Lung (tissue), 12 donors: ENCODE data around the gene ACSM6. TPM values are rescaled to one million over a fixed set of nuclear protein-coding genes. Genes with fewer than 3 reads are reported as not detected.

Experiments
- ATAC-seq: fragments of 200-7000 bp; cut with Tn5 transposase; one replicate; pipeline ENCODE4 v1.9.1; 2020; ENCODE audit warnings: moderate number of reproducible peaks; ENCODE audit not compliant: insufficient read depth, low FRiP score
- DNase-seq, 3 donors: peaks; one replicate each; pipeline ENCODE4 v3.0.0-alpha.2; 2013 to 2017
- H3K27ac ChIP-seq, 2 donors: one replicate each; pipeline ENCODE4 v1.5.1; 2013; ENCODE audit warnings: mild to moderate bottlenecking in 2 of 2, moderate library complexity in 2 of 2, control low read depth in 1 of 2, inconsistent platforms in 1 of 2, low read depth in 1 of 2, low read length in 1 of 2
- H3K27me3 ChIP-seq, 3 donors: one replicate each; pipeline ENCODE4 v1.5.1; 2013; ENCODE audit warnings: low read length in 2 of 3; ENCODE audit not compliant: control insufficient read depth in 3 of 3, insufficient read depth in 3 of 3
- H3K36me3 ChIP-seq, 4 donors: one replicate each; pipeline ENCODE4 v1.5.1; 2013; ENCODE audit warnings: low read length in 4 of 4, mild to moderate bottlenecking in 1 of 4, moderate library complexity in 1 of 4; ENCODE audit not compliant: control insufficient read depth in 4 of 4, insufficient read depth in 4 of 4
- H3K4me1 ChIP-seq, 5 donors: one replicate each; pipeline ENCODE4 v1.5.1; 2013; ENCODE audit warnings: low read length in 5 of 5, mild to moderate bottlenecking in 2 of 5, moderate library complexity in 1 of 5; ENCODE audit not compliant: control insufficient read depth in 5 of 5, insufficient read depth in 5 of 5
- H3K4me3 ChIP-seq: one replicate; pipeline ENCODE4 v1.5.1; 2013; ENCODE audit warnings: mild to moderate bottlenecking, control low read depth, moderate library complexity
- H3K9ac ChIP-seq, 2 donors: one replicate each; pipeline ENCODE4 v1.5.1; 2013; ENCODE audit warnings: low read length in 2 of 2, control low read depth in 1 of 2; ENCODE audit not compliant: insufficient read depth in 1 of 2
- H3K9me3 ChIP-seq, 4 donors: one replicate each; pipeline ENCODE4 v1.5.1; 2013; ENCODE audit warnings: low read length in 3 of 4, mild to moderate bottlenecking in 1 of 4, moderate library complexity in 1 of 4; ENCODE audit not compliant: control insufficient read depth in 4 of 4, insufficient read depth in 3 of 4
- CTCF ChIP-seq: IDR thresholded peaks from 2 replicates; pipeline ENCODE4 v1.5.1; 2012; ENCODE audit warnings: mild to moderate bottlenecking; ENCODE audit errors: control extremely low read depth, extremely low read depth
- WGBS, 2 donors: extraction: QIAGEN DNeasy Blood & Tissue Kit; methylation state at CpG; one replicate each; pipeline ENCODE4 v1.1.7; 2013; 5-methylcytosine and 5-hydroxymethylcytosine counted together
- polyA plus RNA-seq, 2 donors: library from polyadenylated mRNA; stranded (reverse); fragments of 200-250 nt; gene quantifications; one replicate each; pipeline ENCODE4 v1.2.1, GENCODE V29; 2013
- total RNA-seq, 2 donors: library from RNA; depleted of rRNA in 1 of 2; stranded (reverse); fragments of >200 nt in 1 of 2; gene quantifications; one replicate each; pipeline ENCODE4 v1.2.1, GENCODE V29; 2014 to 2021
- donor health status: control.
- donor health status: control.
- donor health status: Bipolar disorder and iron deficiency.
- donor health status: healthy.
- donor health status: DM: yes; HTN: yes; CAD: no.

The ACSM6 gene
- total and polyA plus RNA-seq, 4 donors, result not detected

- no peaks in the 10 kb centered on the region for H3K27me3 ChIP-seq
- WGBS, 2 donors, result 92 to 98% methylated on average over 2 of the region's 2 CpGs
- no peak for TF ChIP-seq CTCF
- no peak for ATAC-seq
- peaks cover 0 to 10% (median 0%) of the 10 kb centered on the region in 5 donors for H3K4me1 ChIP-seq
- no peak overlapping the region for H3K27ac ChIP-seq
- peaks cover 10 to 28% (median 19%) of the 10 kb centered on the region in 4 donors for H3K36me3 ChIP-seq
- DNase-seq, result no peak
- H3K9me3 ChIP-seq, result peaks cover 0 to 8% (median 0%) of the 10 kb centered on the region in 4 donors
- no peak overlapping the region for H3K9ac ChIP-seq
- no peak overlapping the region for H3K4me3 ChIP-seq
These were observed 39.5 kb downstream of the ACSM6 start for GRCh38 chr10:95233377-95234034.

GRCh38 chr10:95234951-95235350, 40.9 kb downstream of the ACSM6 start:
- no peak overlapping the region for H3K27ac ChIP-seq
- peaks cover 0 to 8% (median 0%) of the 10 kb centered on the region in 4 donors for H3K9me3 ChIP-seq
- no peak overlapping the region for H3K4me3 ChIP-seq
- no peak for TF ChIP-seq CTCF
- DNase-seq (no peak), ATAC-seq (no peak)
- WGBS, 2 donors, result 88 to 89% methylated on average over 5 of the region's 5 CpGs
- H3K9ac ChIP-seq, result no peak overlapping the region
- peaks cover 0 to 10% (median 0%) of the 10 kb centered on the region in 5 donors for H3K4me1 ChIP-seq
- H3K27me3 ChIP-seq, result no peaks in the 10 kb centered on the region
- peaks cover 10 to 30% (median 21%) of the 10 kb centered on the region in 4 donors for H3K36me3 ChIP-seq

GRCh38 chr10:95235676-95236067, 41.6 kb downstream of the ACSM6 start:
- peaks cover 0 to 7% (median 0%) of the 10 kb centered on the region in 5 donors for H3K4me1 ChIP-seq
- H3K9ac ChIP-seq, result no peak overlapping the region
- H3K27me3 ChIP-seq, result no peaks in the 10 kb centered on the region
- H3K4me3 ChIP-seq, result no peak overlapping the region
- peaks cover 0 to 6% (median 0%) of the 10 kb centered on the region in 4 donors for H3K9me3 ChIP-seq
- DNase-seq (no peak), ATAC-seq (no peak)
- no peak overlapping the region for H3K27ac ChIP-seq
- H3K36me3 ChIP-seq, result peaks cover 10 to 30% (median 24%) of the 10 kb centered on the region in 4 donors
- no peak for TF ChIP-seq CTCF
- WGBS, 2 donors, result 71 to 81% methylated on average over 3 of the region's 3 CpGs
